NCI-H1105 treated with DMSO at 0.1 percent for 48 hours (cell line): ENCODE data around the gene IPO5.
"Not testable (repeated sequence)": the region's sequence is repeated elsewhere in the genome, so short reads cannot be mapped to it uniquely, and the experiment has no call there.

ENCODE experiments used
- DNase-seq: peaks from one replicate; lab custom pipeline; 2025; lab: John Stamatoyannopoulos, UW

Gene IPO5

DNA sequence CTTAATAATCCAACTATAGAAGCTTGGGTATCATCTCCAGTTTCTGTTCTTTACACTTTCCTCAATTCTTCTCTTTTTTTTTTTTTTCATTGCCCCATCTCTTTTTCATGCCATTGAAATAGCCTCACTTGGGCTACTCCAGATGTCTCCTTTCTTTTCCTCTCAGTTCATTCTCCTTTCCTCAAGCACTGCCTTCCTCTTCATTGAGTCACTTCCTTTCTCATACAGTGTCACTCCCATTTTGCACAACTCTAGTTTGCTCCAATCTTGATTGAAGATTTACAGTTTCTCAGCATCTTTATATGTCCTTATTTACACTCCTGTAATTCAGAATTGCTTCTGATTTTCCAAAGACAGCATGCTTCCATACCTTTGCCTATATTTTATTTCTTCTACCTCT lies 61.3 kb downstream of the IPO5 start:
- DNase-seq = no peak

DNA sequence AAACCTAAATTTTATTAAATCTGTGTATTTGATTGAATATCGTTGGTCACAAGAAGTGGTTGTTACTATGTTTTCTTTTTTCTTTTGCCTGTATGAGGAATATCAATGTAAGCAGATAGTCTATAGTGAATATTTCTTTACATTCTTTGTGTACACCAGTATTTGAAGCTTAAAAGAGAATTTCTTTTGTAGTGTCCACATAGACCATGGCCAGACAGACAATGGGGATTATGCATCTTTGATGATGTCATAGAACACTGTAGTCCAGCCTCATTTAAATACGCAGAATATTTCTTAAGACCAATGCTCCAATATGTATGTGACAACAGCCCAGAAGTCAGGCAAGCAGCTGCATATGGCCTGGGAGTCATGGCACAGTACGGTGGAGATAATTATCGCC lies 64.8 kb downstream of the IPO5 start:
- DNase-seq = no peak

DNA sequence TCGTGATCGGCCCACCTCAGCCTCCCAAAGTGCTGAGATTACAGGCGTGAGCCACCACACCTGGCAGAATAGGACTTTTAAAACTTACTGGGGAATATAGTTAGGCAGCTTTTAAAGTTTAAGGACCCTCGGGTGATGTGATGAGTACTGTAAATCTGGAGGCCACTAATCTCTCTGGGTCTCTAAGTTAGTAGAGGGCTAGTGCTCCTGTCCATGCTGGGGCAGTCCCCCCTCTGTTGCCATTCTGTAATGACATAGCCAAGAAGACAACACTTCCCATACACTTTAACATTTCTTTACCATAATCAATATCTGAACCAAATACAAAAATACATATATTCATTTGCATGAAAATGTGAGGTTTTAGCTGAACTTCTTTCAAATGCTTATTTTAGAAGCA lies 65.7 kb downstream of the IPO5 start:
- no peak for DNase-seq

DNA sequence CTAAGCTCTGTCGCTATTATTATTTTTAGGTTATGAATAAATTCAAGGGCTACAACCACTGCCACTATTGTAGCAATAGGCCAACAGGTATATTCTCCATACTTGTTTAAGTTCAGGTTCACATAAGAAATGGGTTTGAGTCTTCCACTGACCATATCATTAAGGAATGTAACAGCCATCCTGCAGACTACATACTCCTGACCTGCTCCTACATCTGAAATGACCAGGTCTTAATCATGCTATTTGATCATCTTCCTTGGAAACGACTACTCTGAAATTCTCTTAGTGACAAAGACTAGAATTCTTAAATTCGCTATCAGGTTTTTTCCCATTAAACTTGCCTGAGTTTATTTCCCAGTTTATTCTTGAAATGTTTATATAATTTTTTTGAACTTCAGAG lies 66.8 kb downstream of the IPO5 start:
- no peak for DNase-seq

DNA sequence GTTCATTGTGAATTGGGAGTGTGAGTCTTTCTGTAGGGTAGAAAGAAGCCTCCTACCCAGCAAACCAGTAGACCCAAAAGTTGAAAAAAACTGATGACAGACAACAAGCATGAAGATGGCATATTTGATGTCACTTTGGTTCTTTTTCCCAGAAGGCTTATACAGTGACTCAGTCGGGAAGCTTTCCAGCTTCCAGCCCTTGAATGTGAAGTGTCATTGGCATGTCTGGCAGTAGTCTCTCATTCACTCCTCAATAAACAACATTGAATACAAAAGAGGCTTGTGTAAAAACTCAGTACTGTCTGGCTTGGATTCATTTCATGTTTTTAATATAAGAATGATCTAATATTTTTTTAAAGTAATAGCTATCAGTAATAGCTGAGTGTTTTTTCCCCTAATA lies 68.7 kb downstream of the IPO5 start:
- no peak for DNase-seq

DNA sequence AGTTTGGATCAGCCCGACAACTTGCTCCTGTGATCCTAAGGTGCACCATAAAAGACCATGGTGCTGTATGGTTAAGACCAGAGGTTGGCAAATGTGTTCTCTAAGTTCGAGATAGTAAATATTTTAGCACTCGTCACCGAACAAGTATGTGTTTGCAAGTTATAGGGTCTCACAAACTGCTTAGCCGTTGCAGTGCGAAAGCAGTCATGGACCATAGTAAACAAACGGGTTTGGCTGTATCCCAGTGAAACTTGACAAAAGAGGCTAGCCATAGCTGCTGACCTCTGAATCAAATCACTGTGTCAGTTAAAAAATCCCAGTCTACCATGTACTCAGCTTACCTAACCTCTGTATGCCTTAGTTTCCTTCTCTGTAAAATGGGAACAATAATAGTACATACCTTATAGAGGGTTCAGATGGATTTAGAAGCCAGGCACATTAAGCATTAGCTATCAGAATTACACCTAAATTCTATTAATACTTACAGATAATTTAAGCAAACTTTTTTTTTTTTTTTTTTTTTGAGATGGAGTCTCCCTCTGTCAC lies 72.1 kb downstream of the IPO5 start:
- no peak for DNase-seq

DNA sequence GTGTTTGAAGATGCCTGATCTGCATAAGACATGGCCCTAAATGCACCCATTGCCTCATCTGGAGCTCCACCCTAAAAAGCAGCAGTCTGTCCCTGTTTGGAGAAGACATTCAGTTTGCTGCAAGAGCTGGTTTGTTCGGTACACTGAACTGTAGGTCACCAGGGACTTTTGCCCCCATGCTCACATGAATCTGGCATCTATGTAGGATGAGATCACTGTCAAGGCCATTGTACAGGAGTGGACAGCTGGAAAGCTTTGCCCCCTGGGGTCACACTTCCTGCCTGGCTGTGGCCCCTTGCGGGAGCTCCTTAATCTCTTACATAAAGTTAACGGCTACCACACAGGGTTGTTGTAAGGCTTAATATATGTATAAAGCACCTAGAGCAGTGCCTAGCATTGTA lies 73.0 kb downstream of the IPO5 start:
- DNase-seq = no peak

DNA sequence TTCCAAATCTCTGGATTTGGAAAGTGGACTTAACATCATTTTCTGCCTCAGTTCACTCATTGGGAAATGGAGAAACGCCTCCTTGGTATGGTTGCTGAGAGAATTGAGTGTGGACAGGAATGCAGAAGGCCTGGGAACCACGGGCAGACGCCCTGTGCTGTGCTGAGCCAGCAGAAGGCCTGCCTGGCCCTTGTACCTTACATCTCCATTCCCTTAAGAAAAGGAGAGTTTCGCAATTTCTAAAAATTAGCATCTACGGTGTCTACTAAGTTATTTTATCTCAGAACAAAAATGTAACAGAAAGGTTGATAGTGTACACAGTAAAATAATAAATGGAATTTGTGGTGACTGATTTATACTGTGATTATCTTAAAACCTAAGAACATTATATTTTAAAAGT lies 78.7 kb downstream of the IPO5 start:
- DNase-seq = no peak

DNA sequence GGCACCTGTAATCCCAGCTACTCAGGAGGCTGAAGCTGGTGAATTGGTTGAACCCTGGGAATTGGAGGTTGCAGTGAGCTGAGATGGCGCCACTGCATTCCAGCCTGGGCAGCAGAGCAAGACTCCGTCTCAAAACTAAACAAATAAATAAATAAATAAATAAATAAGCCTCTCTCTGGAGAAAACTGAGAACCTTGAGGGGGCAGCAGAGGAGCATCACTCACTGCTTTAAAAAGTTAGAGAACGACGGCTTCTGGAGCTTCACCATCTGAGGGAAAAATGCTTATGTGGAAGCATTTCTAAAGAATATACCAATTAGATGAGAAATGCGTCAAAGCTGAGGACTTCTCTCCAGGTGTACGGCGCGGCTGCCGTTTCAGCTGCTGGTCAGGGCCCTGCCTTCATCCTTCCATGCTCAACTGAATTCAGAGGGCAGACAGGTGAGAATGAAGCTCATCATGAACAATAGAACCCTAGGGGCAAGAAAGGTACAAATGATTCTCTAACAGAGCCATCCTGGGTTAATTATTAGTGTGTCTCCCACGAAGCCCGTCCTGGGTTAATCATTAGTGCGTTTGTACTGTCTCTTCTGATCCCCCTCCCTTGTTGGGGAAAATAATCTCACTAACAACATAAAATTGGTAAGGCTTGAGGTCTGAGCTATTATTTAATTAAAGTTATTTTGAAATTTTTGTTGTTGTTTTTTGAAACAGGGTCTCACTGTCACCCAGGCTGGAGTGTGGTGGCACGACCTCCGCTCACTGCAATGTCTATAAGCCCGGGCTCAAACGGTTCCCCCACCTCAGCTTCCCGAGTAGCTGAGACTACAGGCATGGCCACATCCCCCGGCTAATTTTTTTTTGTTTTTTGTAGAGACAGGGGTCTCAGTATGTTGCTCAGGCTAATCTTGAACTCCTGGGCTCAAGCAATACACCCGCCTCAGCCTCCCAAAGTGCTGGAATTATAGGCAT lies 80.1 kb downstream of the IPO5 start:
- DNase-seq = no peak

DNA sequence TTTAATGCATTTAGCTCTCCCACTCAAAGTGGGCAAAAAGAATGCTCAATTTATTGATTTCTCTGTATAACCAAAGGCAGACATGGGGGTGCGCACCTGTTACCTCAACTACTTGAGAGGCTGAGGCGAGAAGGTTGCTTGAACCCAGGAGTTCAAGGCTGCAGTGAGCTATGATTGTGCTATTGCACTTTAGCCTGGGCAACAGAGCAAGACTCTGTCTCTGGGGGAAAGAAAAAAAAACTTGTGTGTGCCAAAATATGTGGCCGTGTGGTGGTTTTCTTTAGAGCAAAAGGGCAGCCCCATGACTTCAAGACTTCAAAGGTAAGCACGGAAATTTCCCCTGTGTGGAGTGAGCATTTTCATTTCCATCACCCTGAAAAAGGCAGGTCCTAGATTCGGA lies 81.9 kb downstream of the IPO5 start:
- DNase-seq = no peak

DNA sequence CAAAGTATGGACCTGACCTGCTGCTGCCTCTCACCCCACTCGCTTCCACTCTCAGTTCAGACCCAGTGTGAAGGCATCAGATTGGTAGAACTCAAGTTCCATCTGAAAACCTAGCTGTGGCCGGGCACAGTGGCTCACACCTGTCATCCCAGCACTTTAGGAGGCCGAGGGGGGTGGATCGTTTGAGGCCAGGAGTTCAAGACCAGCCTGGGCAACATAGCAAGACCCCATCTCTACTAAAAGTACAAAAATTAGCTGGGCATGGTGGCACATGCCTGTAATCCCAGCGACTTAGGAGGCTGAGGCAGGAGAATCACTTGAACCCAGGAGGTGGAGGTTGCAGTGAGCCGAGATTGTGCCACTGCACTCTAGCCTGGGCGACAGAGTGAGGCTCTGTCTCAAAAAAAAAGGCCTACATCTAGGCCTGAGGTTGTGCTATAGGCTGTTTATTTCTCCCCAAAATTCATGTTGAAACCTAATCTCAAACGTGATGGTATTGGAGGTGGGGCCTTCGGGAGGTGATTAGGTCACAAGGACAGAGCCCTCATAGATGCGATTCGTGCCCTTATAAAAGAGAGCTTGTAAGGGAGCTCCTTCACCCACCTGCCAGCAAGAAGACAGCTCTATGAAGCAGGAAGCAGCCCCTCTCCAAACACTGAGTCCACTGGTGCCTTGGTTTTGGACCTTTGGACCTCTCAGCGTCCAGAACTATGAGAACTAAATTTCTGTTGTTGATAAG lies 83.3 kb downstream of the IPO5 start:
- not testable (repeated sequence) for DNase-seq

DNA sequence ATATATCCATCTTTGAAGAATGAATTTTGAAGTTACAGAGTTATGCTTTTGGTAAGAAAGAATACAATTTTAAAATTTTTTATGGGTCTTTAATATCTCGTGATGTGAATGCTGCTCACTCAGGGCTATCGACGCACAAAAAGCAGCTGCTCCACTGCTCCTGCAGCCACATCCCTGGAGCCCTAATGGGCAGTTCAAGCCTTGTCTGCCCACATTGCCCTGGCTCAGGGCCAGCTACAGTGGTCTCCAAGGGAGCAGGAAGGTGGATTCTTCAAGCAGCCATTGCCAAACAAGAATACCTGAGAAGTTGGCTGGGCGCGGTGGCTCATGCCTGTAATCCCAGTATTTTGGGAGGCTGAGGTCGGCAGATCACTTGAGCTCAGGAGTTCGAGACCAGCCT lies 85.8 kb downstream of the IPO5 start:
- DNase-seq = no peak

DNA sequence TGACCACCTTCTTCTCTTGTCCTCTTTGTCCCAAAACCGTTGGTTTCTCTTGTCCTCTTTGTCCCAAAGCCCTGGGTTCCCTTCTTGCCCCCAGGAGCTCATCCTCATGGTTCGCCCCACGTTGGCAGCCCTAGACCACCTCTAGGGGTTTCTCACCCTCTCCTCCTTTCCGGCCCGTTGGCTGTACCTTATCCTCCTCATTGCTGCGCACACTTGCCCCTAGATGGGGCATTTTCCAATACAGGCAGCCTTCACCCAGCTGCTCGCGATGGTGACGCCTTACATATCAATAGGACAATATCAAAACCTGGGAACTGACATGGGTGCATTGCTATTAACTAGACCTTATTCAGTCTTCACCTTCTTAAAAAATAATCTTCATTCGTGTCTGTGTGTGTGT lies 86.5 kb downstream of the IPO5 start:
- DNase-seq = no peak

DNA sequence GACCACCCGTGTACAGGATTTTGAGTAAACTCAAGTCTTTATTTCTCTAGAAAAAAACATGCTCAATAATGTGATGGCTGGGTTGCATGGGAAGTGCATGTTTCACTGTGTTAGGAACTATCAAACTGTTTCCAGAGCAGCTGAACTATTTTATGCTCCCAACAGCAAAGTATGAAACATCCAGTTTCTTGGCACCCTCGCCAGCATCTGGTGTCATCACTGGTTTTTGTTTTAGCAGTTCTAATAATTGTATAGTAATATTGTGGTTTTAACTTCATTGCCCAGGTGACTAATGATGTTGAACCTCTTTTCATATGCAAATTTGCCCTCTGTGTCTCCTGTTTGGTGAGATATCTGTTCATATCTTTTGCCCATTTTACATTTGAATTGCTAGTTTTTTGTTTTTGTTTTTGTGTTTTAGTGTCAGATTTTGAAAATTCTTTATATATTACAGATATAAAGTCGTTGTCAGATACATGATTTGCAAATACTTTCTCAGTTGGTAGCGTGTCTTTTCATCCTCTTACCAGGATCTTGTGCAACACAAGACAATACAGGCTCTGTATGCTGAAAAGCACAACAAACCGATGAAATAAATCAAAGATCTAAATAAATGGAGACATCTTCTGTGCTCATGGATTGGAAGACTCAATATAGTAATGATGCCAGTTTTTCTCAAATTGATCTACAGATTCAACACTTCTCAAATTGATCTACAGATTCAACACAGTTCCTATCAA lies 87.8 kb downstream of the IPO5 start:
- DNase-seq = no peak

DNA sequence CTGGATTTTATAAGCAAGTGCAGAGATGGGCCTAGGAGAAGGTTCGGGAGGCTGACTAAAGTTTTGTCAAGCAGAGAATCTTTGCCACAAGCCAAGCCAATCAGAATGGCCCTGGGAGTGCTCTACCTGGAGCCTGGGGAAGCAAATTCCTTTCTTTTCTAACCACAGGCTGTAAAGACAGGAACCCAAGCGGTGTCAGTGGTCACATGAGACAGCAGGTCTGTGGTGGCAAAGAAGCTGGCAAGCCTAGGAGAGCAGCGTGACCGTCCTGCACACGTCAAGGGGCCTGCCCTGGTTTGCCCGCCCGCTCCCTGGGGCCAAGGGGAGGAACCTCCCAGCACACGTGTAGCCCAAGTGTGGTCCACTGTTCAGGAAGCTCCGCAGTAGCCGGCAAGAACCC lies 90.8 kb downstream of the IPO5 start:
- DNase-seq = no peak

DNA sequence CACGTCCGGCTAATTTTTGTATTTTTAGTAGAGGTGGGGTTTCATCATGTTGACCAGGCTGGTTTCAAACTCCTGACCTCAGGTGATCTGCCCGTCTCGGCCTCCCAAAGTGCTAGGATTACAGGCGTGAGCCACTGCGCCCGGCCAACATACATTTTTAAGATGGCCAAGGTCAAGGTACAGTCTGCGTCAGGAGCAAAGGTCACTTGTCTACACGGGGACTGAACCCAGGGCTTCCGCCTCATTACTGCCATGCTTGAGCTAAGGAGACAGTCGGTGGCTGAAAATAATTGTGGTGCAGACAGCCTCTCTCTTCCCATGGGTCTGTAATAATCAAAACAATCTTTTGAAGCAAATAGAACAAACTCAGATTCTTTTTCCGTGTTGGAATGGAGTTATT lies 94.3 kb downstream of the IPO5 start:
- not testable (repeated sequence) for DNase-seq

DNA sequence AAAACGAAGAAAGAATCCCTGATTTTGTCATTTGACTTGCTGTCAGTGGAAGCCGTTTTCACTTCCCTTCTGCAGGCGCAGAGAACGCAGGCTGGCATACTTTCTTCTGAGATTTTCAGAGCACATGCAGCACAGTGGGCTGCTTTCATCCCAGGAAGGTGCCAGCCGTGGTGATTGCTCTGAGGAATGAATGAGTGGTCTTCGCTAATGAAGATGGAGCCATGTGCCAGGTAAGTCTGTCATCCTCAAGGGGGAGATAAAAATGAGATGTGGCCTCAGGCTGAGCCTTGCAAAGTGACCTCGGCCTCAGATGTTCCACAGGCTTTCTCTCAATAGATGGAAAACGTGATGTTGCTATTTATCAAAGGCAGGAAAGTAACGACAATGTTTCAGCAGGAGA lies 94.8 kb downstream of the IPO5 start:
- no peak for DNase-seq

DNA sequence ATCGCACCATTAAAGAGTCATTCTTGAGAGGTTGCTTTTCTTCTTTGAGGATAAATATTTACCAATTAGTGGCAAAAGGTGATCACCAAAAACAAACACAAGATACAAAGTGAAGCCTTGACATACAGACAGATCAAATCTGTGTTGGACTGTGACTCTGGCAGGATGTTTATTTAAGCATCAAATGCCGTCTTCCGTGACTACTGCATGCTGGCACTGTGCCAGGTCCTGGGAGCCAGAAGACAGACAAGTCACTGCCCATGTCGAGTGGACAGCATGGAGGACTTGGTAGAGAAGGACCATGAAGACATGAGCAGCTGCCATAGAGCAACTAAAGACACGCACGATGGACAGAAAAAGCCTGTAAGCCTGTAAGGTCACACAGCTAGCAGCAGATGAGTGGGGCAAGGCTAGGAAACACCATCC lies 96.6 kb downstream of the IPO5 start:
- peak; percentile 13 for DNase-seq

DNA sequence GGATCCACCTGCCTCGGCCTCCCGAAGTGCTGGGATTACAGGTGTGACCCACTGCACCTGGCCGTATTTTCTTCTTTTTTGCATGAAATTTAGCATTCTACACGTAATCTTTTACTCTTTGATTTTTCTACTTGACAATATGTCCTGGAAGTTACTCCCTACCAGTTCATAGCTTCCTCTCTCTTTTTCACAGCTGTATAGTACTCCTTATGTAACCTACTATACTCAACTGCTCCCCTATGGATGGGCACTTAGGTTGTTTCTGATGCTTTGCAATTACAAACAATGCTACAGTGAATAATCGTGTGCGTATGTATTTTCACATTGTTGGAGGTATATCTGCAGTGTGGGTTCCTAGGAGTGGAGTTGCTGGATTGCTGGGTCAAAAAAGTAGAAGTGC lies 98.9 kb downstream of the IPO5 start:
- no peak for DNase-seq

DNA sequence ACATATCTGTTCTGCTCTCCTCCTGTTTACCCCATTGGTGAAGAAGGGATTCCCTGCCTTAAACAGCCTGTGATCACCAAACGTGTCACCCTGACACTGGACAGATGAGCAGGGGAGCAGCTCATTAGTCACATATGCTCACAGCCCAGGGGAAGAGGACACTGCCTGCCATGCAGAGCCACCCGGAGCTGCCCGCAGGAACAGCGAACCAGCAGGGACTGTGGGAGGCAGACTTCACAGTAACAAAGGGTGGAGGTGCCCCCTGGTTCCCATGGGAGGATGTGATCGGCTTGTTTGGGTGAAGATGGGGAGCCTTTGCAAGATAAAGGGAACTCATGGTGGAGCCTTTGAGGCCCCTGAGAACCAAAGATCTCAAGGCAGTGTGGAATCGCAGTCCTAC lies 100.8 kb downstream of the IPO5 start:
- no peak for DNase-seq

DNA sequence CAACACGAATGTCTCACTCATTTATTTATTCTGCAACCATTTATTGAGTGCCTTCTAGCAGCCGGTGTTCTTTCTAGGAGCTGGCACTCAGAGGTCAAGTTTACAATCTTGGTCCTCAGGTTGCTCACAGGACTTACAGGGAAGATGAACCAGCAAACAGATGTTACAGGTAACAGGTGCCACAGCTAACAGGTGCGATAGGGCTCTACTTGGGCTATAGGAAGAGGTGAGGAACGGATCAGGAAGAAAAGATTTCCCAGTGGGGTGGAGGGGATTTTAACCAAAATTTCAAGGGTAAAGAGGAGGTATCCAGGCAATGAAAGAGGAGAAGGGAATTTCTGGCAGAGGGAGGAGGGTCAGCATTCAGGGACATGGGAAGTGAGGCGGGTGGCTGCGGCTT lies 102.1 kb downstream of the IPO5 start:
- DNase-seq = no peak

DNA sequence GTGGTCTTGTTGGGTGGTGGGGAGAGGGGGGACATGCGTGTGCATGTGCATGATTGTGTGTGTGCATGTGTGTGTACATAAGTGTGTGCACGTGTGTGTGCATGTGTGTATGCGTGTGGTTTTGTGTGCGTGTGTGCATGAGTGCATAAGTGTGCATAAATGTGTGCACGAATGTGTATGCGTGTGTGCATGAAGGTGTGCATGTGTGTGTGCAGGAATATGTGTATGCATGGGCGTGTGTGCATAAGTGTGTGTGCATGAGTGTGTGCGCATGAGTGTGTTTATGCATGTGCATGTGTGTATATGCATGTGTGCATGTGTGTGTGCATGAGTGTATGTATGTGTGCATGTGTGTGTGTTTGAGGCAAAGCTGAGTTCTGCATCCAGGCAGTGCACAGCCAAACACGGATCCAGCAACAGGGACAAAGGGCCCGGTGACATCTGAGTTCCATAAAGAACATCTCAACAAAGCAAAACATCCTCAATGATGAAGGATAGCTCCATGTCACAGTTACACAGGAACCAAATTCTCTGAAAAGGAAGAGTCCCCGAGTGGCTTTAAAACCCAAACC lies 103.5 kb downstream of the IPO5 start:
- no peak for DNase-seq
